H9 (cell line): ENCODE data around the gene ANKIB1. TPM values are rescaled to one million over a fixed set of nuclear protein-coding genes. Genes with fewer than 3 reads are reported as not detected.

Experiments used
- DNase-seq: peaks from one replicate; pipeline ENCODE4 v3.0.0-alpha.2; 2017
- H2AFZ ChIP-seq: one replicate; pipeline ENCODE4 v1.6.1; 2013; ENCODE audit warnings: mild to moderate bottlenecking, low read length, control low read depth, moderate library complexity
- H2AK5ac ChIP-seq: 2 replicates; pipeline ENCODE4 v1.6.1; 2013; ENCODE audit warnings: low read length, control low read depth, mixed read lengths; ENCODE audit not compliant: insufficient read length
- H2BK120ac ChIP-seq: one replicate; pipeline ENCODE4 v1.6.1; 2013; ENCODE audit warnings: low read depth, mild to moderate bottlenecking, low read length, control low read depth, inconsistent platforms; ENCODE audit not compliant: poor library complexity, severe bottlenecking
- H2BK12ac ChIP-seq: 2 replicates; pipeline ENCODE4 v1.6.1; 2013; ENCODE audit warnings: low read length, control low read depth, mixed read lengths, low read depth; ENCODE audit not compliant: insufficient read length
- H2BK15ac ChIP-seq: 2 replicates; pipeline ENCODE4 v1.6.1; 2013; ENCODE audit warnings: low read depth, low read length, control low read depth
- H2BK20ac ChIP-seq: one replicate; pipeline ENCODE4 v1.6.1; 2013; ENCODE audit warnings: low read depth, mild to moderate bottlenecking, low read length, control low read depth, inconsistent platforms; ENCODE audit not compliant: poor library complexity, severe bottlenecking
- H2BK5ac ChIP-seq: 2 replicates; pipeline ENCODE4 v1.6.1; 2013; ENCODE audit warnings: low read length, control low read depth, mixed read lengths; ENCODE audit not compliant: insufficient read length
- H3K14ac ChIP-seq: 2 replicates; pipeline ENCODE4 v1.6.1; 2013; ENCODE audit warnings: low read length, control low read depth; ENCODE audit not compliant: insufficient read depth
- H3K18ac ChIP-seq: 2 replicates; pipeline ENCODE4 v1.6.1; 2013; ENCODE audit warnings: low read depth, mild to moderate bottlenecking, mixed read lengths, low read length, control low read depth; ENCODE audit not compliant: insufficient read length
- H3K23ac ChIP-seq: 2 replicates; pipeline ENCODE4 v1.6.1; 2013; ENCODE audit warnings: low read length, control low read depth, mixed read lengths, low read depth; ENCODE audit not compliant: insufficient read length
- H3K23me2 ChIP-seq: 2 replicates; pipeline ENCODE4 v1.6.1; 2013; ENCODE audit warnings: low read depth, mild to moderate bottlenecking, mixed read lengths, low read length, control low read depth; ENCODE audit not compliant: insufficient read length, poor library complexity, severe bottlenecking
- H3K27ac ChIP-seq: 2 replicates; pipeline ENCODE4 v1.5.1; 2013; ENCODE audit warnings: low read length, control low read depth, mixed read lengths, low read depth; ENCODE audit not compliant: insufficient read length
- H3K27me3 ChIP-seq: 2 replicates; pipeline ENCODE4 v1.6.1; 2013; ENCODE audit warnings: low read length, control low read depth, inconsistent platforms; ENCODE audit not compliant: insufficient read depth
- H3K4ac ChIP-seq: 2 replicates; pipeline ENCODE4 v1.6.1; 2013; ENCODE audit warnings: low read depth, mild to moderate bottlenecking, control low read depth, inconsistent platforms, low read length, moderate library complexity
- H3K4me1 ChIP-seq: 2 replicates; pipeline ENCODE4 v1.6.1; 2013; ENCODE audit warnings: low read length, control low read depth, inconsistent platforms; ENCODE audit not compliant: insufficient read depth
- H3K4me2 ChIP-seq: 2 replicates; pipeline ENCODE4 v1.6.1; 2013; ENCODE audit warnings: low read length, control low read depth, mixed read lengths; ENCODE audit not compliant: insufficient read length, insufficient read depth
- H3K56ac ChIP-seq: 2 replicates; pipeline ENCODE4 v1.6.1; 2013; ENCODE audit warnings: low read depth, mild to moderate bottlenecking, mixed read lengths, low read length, control low read depth; ENCODE audit not compliant: insufficient read length
- H3K79me1 ChIP-seq: 2 replicates; pipeline ENCODE4 v1.6.1; 2013; ENCODE audit warnings: low read depth, mild to moderate bottlenecking, moderate library complexity, low read length, control low read depth, inconsistent platforms; ENCODE audit not compliant: insufficient read depth, poor library complexity, severe bottlenecking
- H3K79me2 ChIP-seq: 2 replicates; pipeline ENCODE4 v1.6.1; 2013; ENCODE audit warnings: low read length, control low read depth, inconsistent platforms; ENCODE audit not compliant: insufficient read depth
- H3K9ac ChIP-seq: 2 replicates; pipeline ENCODE4 v1.6.1; 2013; ENCODE audit warnings: low read length, control low read depth, mixed read lengths; ENCODE audit not compliant: insufficient read length; ENCODE audit errors: extremely low read depth
- H3K9me3 ChIP-seq: one replicate; pipeline ENCODE4 v1.6.1; 2013; ENCODE audit warnings: low read depth, low read length, inconsistent platforms; ENCODE audit not compliant: control insufficient read depth
- H3T11ph ChIP-seq: one replicate; pipeline ENCODE4 v1.6.1; 2013; ENCODE audit warnings: mild to moderate bottlenecking, low read length, control low read depth, inconsistent platforms
- H4K20me1 ChIP-seq: one replicate; pipeline ENCODE4 v1.6.1; 2013; ENCODE audit not compliant: control insufficient read depth, insufficient read length, insufficient read depth
- H4K5ac ChIP-seq: 2 replicates; pipeline ENCODE4 v1.6.1; 2013; ENCODE audit warnings: low read depth, mild to moderate bottlenecking, mixed read lengths, low read length, control low read depth; ENCODE audit not compliant: insufficient read length
- H4K8ac ChIP-seq: replicated peaks from 2 replicates; pipeline ENCODE4 v1.6.1; 2013; ENCODE audit warnings: low read length, control low read depth, mixed read lengths, low read depth; ENCODE audit not compliant: insufficient read length
- H4K91ac ChIP-seq: 2 replicates; pipeline ENCODE4 v1.6.1; 2013; ENCODE audit warnings: low read depth, mild to moderate bottlenecking, moderate library complexity, mixed read lengths, low read length, control low read depth; ENCODE audit not compliant: insufficient read length
- H3K27ac Mint-ChIP-seq, 3 experiments: 2 replicates in 2 of 3; 3 replicates in 1 of 3; pipeline ENCODE4 v1.8.0; 2020 to 2021; ENCODE audit warnings: mixed read lengths in 3 of 3, mild to moderate bottlenecking in 1 of 3, moderate library complexity in 1 of 3
- H3K27me3 Mint-ChIP-seq: 2 replicates; pipeline ENCODE4 v1.8.0; 2021; ENCODE audit warnings: low read depth, mild to moderate bottlenecking, moderate library complexity, mixed read lengths
- H3K36me3 Mint-ChIP-seq, 3 experiments: 2 replicates in 2 of 3; 3 replicates in 1 of 3; pipeline ENCODE4 v1.8.0; 2020 to 2021; ENCODE audit warnings: low read depth in 3 of 3, mixed read lengths in 3 of 3; ENCODE audit not compliant: insufficient read depth in 1 of 3
- H3K4me1 Mint-ChIP-seq, 2 experiments: 2 replicates each; pipeline ENCODE4 v1.8.0; 2020; ENCODE audit warnings: mixed read lengths in 2 of 2
- H3K4me3 Mint-ChIP-seq, 2 experiments: 2 replicates in 1 of 2; 3 replicates in 1 of 2; pipeline ENCODE4 v1.8.0; 2020 to 2021; ENCODE audit warnings: mild to moderate bottlenecking in 2 of 2, mixed read lengths in 2 of 2, moderate library complexity in 1 of 2
- H3K9me3 Mint-ChIP-seq, 2 experiments: 2 replicates in 1 of 2; 3 replicates in 1 of 2; pipeline ENCODE4 v1.8.0; 2020; ENCODE audit warnings: mild to moderate bottlenecking in 2 of 2, mixed read lengths in 2 of 2, moderate library complexity in 1 of 2
- WGBS: extraction: QIAGEN DNeasy Blood & Tissue Kit; methylation state at CpG from one replicate; pipeline ENCODE4 v1.1.7; 2013; ENCODE audit warnings: missing lambda C conversion rate, low lambda C conversion rate, mixed read lengths; ENCODE audit not compliant: insufficient read length; ENCODE audit errors: extremely low coverage; 5-methylcytosine and 5-hydroxymethylcytosine counted together
- total RNA-seq: library from RNA; stranded (reverse); gene quantifications from 2 replicates; pipeline ENCODE4 v1.2.1, GENCODE V29; 2021
- TF ChIP-seq, protein P1 (sequence below): fragments of 200-600 bp; sonication (generic); conservative IDR thresholded peaks from 3 replicates; pipeline ENCODE4 v1.8.0; 2021; ENCODE audit warnings: antibody characterized with exemption, mild to moderate bottlenecking

The ANKIB1 gene
- total RNA-seq, 1 experiment from 2014 or later: 42.0 TPM

DNA sequence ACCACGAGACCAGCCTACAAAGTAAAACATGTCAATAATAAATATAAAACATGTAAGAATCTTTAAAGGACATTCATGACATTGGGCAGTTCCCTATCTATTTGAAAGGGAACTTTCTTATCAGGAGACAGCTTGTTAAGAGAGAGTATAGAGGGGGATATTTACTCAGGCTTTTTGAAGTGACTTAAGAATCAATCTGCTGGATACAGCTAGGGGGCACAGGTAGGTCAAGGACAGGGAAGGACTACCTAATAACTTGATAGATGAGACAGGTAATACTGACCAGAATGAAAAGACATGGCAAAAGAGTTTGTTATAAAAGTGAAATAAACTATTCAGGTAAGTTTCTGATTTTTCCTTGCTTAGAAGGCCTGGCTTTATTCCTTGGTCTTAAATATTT lies 45.0 kb upstream of the ANKIB1 start:
- Histone ChIP-seq H3K14ac (no peak overlapping the region), H4K20me1 (no peaks in the 10 kb centered on the region), H4K8ac (no peak overlapping the region), H3K4me1 (no peaks in the 10 kb centered on the region), H2BK15ac (no peak overlapping the region), H3K79me1 (no peaks in the 10 kb centered on the region), H4K5ac (no peak overlapping the region), H3K27ac (no peak overlapping the region), H3K23me2 (no peaks in the 10 kb centered on the region), H3K18ac (no peak overlapping the region), H3K9ac (no peak overlapping the region), H3K23ac (no peak overlapping the region), H3K9me3 (no peaks in the 10 kb centered on the region), H3K56ac (no peak overlapping the region), H3K79me2 (no peaks in the 10 kb centered on the region), H2BK20ac (no peak overlapping the region), H2AK5ac (no peak overlapping the region), H4K91ac (no peak overlapping the region), H2BK5ac (no peak overlapping the region), H2BK120ac (no peak overlapping the region), H3K27me3 (no peaks in the 10 kb centered on the region), H3T11ph (no peak overlapping the region), H3K4ac (no peak overlapping the region), H2AFZ (no peak overlapping the region), H2BK12ac (no peak overlapping the region), H3K4me2 (no peak overlapping the region)
- H3K36me3 Mint-ChIP-seq: peaks cover 2 to 22% (median 16%) of the 10 kb centered on the region in 3 experiments; a peak in 6 of 7 replicates
- no peak overlapping the region for H3K27ac Mint-ChIP-seq
- no peaks in the 10 kb centered on the region for H3K27me3 Mint-ChIP-seq
- H3K4me1 Mint-ChIP-seq: no peaks in the 10 kb centered on the region
- H3K9me3 Mint-ChIP-seq: peaks cover 0 to 3% of the 10 kb centered on the region in 2 experiments; a peak in 1 of 5 replicates
- DNase-seq: no peak
- TF ChIP-seq, protein P1, sequence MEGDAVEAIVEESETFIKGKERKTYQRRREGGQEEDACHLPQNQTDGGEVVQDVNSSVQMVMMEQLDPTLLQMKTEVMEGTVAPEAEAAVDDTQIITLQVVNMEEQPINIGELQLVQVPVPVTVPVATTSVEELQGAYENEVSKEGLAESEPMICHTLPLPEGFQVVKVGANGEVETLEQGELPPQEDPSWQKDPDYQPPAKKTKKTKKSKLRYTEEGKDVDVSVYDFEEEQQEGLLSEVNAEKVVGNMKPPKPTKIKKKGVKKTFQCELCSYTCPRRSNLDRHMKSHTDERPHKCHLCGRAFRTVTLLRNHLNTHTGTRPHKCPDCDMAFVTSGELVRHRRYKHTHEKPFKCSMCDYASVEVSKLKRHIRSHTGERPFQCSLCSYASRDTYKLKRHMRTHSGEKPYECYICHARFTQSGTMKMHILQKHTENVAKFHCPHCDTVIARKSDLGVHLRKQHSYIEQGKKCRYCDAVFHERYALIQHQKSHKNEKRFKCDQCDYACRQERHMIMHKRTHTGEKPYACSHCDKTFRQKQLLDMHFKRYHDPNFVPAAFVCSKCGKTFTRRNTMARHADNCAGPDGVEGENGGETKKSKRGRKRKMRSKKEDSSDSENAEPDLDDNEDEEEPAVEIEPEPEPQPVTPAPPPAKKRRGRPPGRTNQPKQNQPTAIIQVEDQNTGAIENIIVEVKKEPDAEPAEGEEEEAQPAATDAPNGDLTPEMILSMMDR: peak; percentile 42; the same call in 2 of the 3 replicates
- no CpG with 5 or more reads among the region's 1 CpG for WGBS
- no peak overlapping the region for H3K4me3 Mint-ChIP-seq
